ENCODE results near the gene STAC3.

STAC3 gene

GRCh38 chr12:57201631-57202030, 49.4 kb downstream of the STAC3 start:
- no peak for DNase-seq (ENCODE audit: low read depth)
- H3K4me3 ChIP-seq (ENCODE audit: low read length): no peak overlapping the region
- TF ChIP-seq CTCF (IDR thresholded peaks at IDR 0.05; ENCODE audit: insufficient read depth, low read depth, low read length, missing control alignments): no peak

GRCh38 chr12:57201219-57201618, 49.8 kb downstream of the STAC3 start:
- no peak for TF ChIP-seq CTCF (IDR thresholded peaks at IDR 0.05; ENCODE audit: insufficient read depth, low read depth, low read length, missing control alignments)
- DNase-seq (ENCODE audit: low read depth): no peak

GRCh38 chr12:57200497-57200896, 50.5 kb downstream of the STAC3 start:
- no peak overlapping the region for H3K4me3 ChIP-seq (ENCODE audit: low read length)
- DNase-seq (ENCODE audit: low read depth): no peak
- TF ChIP-seq CTCF (IDR thresholded peaks at IDR 0.05; ENCODE audit: insufficient read depth, low read depth, low read length, missing control alignments): no peak

More at GRCh38 chr12:57201219-57201618, 49.8 kb downstream of the STAC3 start:
- no peak overlapping the region for H3K4me3 ChIP-seq (ENCODE audit: low read length)

- no peak for DNase-seq (ENCODE audit: low read depth)
- no peak for TF ChIP-seq CTCF (IDR thresholded peaks at IDR 0.05; ENCODE audit: insufficient read depth, low read depth, low read length, missing control alignments)
- no peak overlapping the region for H3K4me3 ChIP-seq (ENCODE audit: low read length)
Measured at GRCh38 chr12:57199191-57199590, 51.8 kb downstream of the STAC3 start.

GRCh38 chr12:57198329-57198728, 52.7 kb downstream of the STAC3 start:
- no peak for DNase-seq (ENCODE audit: low read depth)
- no peak overlapping the region for H3K4me3 ChIP-seq (ENCODE audit: low read length)
- no peak for TF ChIP-seq CTCF (IDR thresholded peaks at IDR 0.05; ENCODE audit: insufficient read depth, low read depth, low read length, missing control alignments)

GRCh38 chr12:57196956-57197355, 54.0 kb downstream of the STAC3 start:
- no peak for DNase-seq (ENCODE audit: low read depth)
- no peak for TF ChIP-seq CTCF (IDR thresholded peaks at IDR 0.05; ENCODE audit: insufficient read depth, low read depth, low read length, missing control alignments)
- no peak overlapping the region for H3K4me3 ChIP-seq (ENCODE audit: low read length)

GRCh38 chr12:57196439-57196838, 54.5 kb downstream of the STAC3 start:
- H3K4me3 ChIP-seq (ENCODE audit: low read length): no peak overlapping the region
- no peak for DNase-seq (ENCODE audit: low read depth)
- TF ChIP-seq CTCF (IDR thresholded peaks at IDR 0.05; ENCODE audit: insufficient read depth, low read depth, low read length, missing control alignments): no peak
